OCI-LY7 (cell line): ENCODE measurements around the gene SLC39A2. TPM values are rescaled to one million over a fixed set of nuclear protein-coding genes. Genes with fewer than 3 reads are reported as not detected.

ENCODE experiments used
- BruUV-seq: library from RNA; stranded (reverse); fragments of 400-500 nt; replicated peaks from 2 replicates; lab custom pipeline; 2021; lab: Mats Ljungman, UMichigan
- CTCF ChIA-PET: fragments of 300-600 bp; sonication (Branson Sonifier 250); formaldehyde crosslinking; loops from one replicate; lab custom pipeline; 2022; ENCODE audit warnings: antibody characterized with exemption; ENCODE audit not compliant: unreplicated experiment; lab: Charles Lee
- POLR2A ChIA-PET: fragments of 300-600 bp; sonication (Branson Sonifier 250); formaldehyde crosslinking; loops from one replicate; lab custom pipeline; 2022; ENCODE audit warnings: antibody characterized with exemption; lab: Charles Lee
- DNase-seq: peaks from one replicate; pipeline ENCODE4 v3.0.0-alpha.2; 2015; ENCODE audit warnings: low spot score
- H2AFZ ChIP-seq: fragments of 200-600 bp; sonication (generic), shearing (Covaris generic); 2 replicates; pipeline ENCODE4 v1.6.1; 2014; ENCODE audit warnings: mild to moderate bottlenecking, antibody characterized with exemption, low read length, moderate library complexity
- H3K27ac ChIP-seq: fragments of 200-600 bp; sonication (generic); 2 replicates; pipeline ENCODE4 v1.5.1; 2014; ENCODE audit warnings: mixed run types, low read depth, mild to moderate bottlenecking, moderate library complexity, low read length, inconsistent platforms; ENCODE audit not compliant: poor library complexity, severe bottlenecking
- H3K36me3 ChIP-seq: fragments of 200-600 bp; sonication (generic); 2 replicates; pipeline ENCODE4 v1.6.1; 2014; ENCODE audit warnings: mild to moderate bottlenecking, antibody characterized with exemption, low read length, moderate library complexity, mixed read lengths; ENCODE audit not compliant: insufficient read depth
- H3K4me1 ChIP-seq: fragments of 200-600 bp; sonication (generic); 2 replicates; pipeline ENCODE4 v1.5.1; 2014; ENCODE audit warnings: mild to moderate bottlenecking, low read length; ENCODE audit not compliant: insufficient read depth, poor library complexity, severe bottlenecking
- H3K4me2 ChIP-seq: fragments of 200-600 bp; sonication (generic); 2 replicates; pipeline ENCODE4 v1.6.1; 2014; ENCODE audit warnings: mild to moderate bottlenecking, low read length
- H3K4me3 ChIP-seq: fragments of 200-600 bp; sonication (generic); 2 replicates; pipeline ENCODE4 v1.5.1; 2014; ENCODE audit warnings: mild to moderate bottlenecking, low read depth, low read length; ENCODE audit not compliant: poor library complexity, severe bottlenecking
- H3K79me2 ChIP-seq: fragments of 200-600 bp; sonication (generic); 2 replicates; pipeline ENCODE4 v1.6.1; 2016; ENCODE audit warnings: low read depth, mild to moderate bottlenecking, low read length, moderate library complexity, mixed read lengths; ENCODE audit not compliant: insufficient read depth
- H3K9me2 ChIP-seq: fragments of 200-600 bp; sonication (generic); 2 replicates; pipeline ENCODE4 v1.6.1; 2016; ENCODE audit warnings: mild to moderate bottlenecking, low read length, mixed read lengths; ENCODE audit not compliant: insufficient read depth
- H3K9me3 ChIP-seq: fragments of 200-600 bp; sonication (generic); 2 replicates; pipeline ENCODE4 v1.6.1; 2014; ENCODE audit warnings: mild to moderate bottlenecking, mixed run types, low read length, mixed read lengths
- H4K20me1 ChIP-seq: fragments of 200-600 bp; sonication (generic); 2 replicates; pipeline ENCODE4 v1.6.1; 2014; ENCODE audit warnings: mild to moderate bottlenecking, antibody characterized with exemption, low read length, moderate library complexity, mixed read lengths; ENCODE audit not compliant: insufficient read depth
- CTCF ChIP-seq: fragments of 200-600 bp; sonication (generic); conservative IDR thresholded peaks from 2 replicates; pipeline ENCODE4 v1.5.1; 2014; ENCODE audit warnings: mild to moderate bottlenecking, antibody characterized with exemption, low read length, moderate library complexity, mixed read lengths
- EZH2phosphoT487 ChIP-seq: fragments of 200-600 bp; sonication (generic); IDR thresholded peaks from 2 replicates; pipeline ENCODE4 v1.6.1; 2018; ENCODE audit warnings: low read depth, borderline replicate concordance, mild to moderate bottlenecking, mixed run types, antibody characterized with exemption, low read length, moderate library complexity, mixed read lengths
- intact Hi-C: fragments of 100-400 bp; cut with micrococcal nuclease; formaldehyde crosslinking; loops from one replicate; pipeline ENCODE4 v1.10.0; 2022; ENCODE audit not compliant: unreplicated experiment
- total RNA-seq, 2 experiments: library from RNA; depleted of rRNA in 1 of 2; stranded (reverse); fragments of >200 nt in 1 of 2; shearing (Covaris generic) in 1 of 2; gene quantifications; 2 replicates each; pipeline ENCODE4 v1.2.3, GENCODE V29; 2014 to 2022

SLC39A2 gene
- total RNA-seq, 2 experiments from 2014 or later: 0.23 to 0.28 TPM

- POLR2A ChIA-PET: no interaction called here
- BruUV-seq: no TSS peak
Observed at GRCh38 chr14:21023817-21024584, 24.9 kb downstream of the SLC39A2 start.

GRCh38 chr14:21024585-21025370 lies 25.7 kb downstream of the SLC39A2 start, which contains the start of gene NDRG2:
NDRG2 (minus strand) TSS chr14:21025061; CDS start chr14:21023315, 1,746 bp downstream.
- no peak within 1 kb of the TSS for H3K4me3 ChIP-seq
- intact Hi-C loops: no loop called here

More at GRCh38 chr14:21023817-21024584, 24.9 kb downstream of the SLC39A2 start:
- no peaks in the 10 kb centered on the region for H4K20me1 ChIP-seq
- no peaks in the 10 kb centered on the region for H3K9me3 ChIP-seq
- H3K4me3 ChIP-seq: no peak overlapping the region
- no peaks in the 10 kb centered on the region for H3K4me1 ChIP-seq
- H3K4me2 ChIP-seq: no peak overlapping the region
- H2AFZ ChIP-seq: no peak overlapping the region
- intact Hi-C loops: no loop called here
- H3K27ac ChIP-seq: no peak overlapping the region
- no peak for DNase-seq
- no peaks in the 10 kb centered on the region for H3K36me3 ChIP-seq
- no peak for TF ChIP-seq EZH2phosphoT487
- TF ChIP-seq CTCF: no peak
- CTCF ChIA-PET: interaction anchor here (0.6 kb wide), 1 partner anchor 419 kb away, joined by 3 read pairs; no protein-coding TSS in a partner anchor
- H3K79me2 ChIP-seq: no peaks in the 10 kb centered on the region
- H3K9me2 ChIP-seq: no peaks in the 10 kb centered on the region

More at GRCh38 chr14:21024585-21025370, 25.7 kb downstream of the SLC39A2 start, which contains the start of gene NDRG2:
- Histone ChIP-seq H3K27ac (no peak within 1 kb of the TSS), H3K4me2 (no peak within 1 kb of the TSS; the same call in 1 of the 2 replicates), H2AFZ (no peak within 1 kb of the TSS), H4K20me1 (no peaks in the 10 kb centered on the region), H3K36me3 (no peaks in the 10 kb centered on the region), H3K79me2 (no peaks in the 10 kb centered on the region), H3K4me1 (no peaks in the 10 kb centered on the region), H3K9me3 (no peaks in the 10 kb centered on the region), H3K9me2 (no peaks in the 10 kb centered on the region)
- no peak for TF ChIP-seq EZH2phosphoT487
- no peak for TF ChIP-seq CTCF
- no peak for DNase-seq
- POLR2A ChIA-PET: no interaction called here
- CTCF ChIA-PET: no interaction called here
- no TSS peak for BruUV-seq
